Measurements from ENCODE around the gene RELT. TPM values are rescaled to one million over a fixed set of nuclear protein-coding genes. Genes with fewer than 3 reads are reported as not detected.

The RELT gene
- total and polyA plus RNA-seq, 2 of the 13 experiments (the other 11 are each of a cell fraction or from before 2014, with no cell fraction given): 2.5 to 4.7 TPM

DNA sequence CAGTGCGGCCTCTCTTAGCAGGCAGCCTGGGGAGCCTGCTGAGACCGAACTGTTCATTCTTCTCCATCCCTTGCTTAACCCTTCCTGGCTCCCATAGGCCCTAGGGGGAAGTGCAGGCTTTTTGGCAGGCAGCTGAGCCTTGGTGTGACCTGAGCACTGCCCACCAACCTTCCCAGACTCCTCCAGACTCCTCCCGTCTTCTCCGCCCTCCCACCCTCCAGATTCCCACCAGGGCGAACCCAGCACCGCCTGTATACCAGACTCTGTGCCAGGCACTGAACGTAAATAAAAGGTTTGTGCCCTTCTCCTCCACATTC lies 7.9 kb downstream of the RELT start:
- Histone ChIP-seq H3K79me2 (ENCODE audit: insufficient read depth, low read length) (peaks cover 10% of the 10 kb centered on the region), H2AFZ (ENCODE audit: low read length) (no peak overlapping the region), H3K36me3 (replicated peaks in 1 of 2; ENCODE audit: control insufficient read depth in 1 of 2, insufficient read depth in 2 of 2, low read length in 2 of 2) (no peaks in the 10 kb centered on the region), H3K4me2 (ENCODE audit: low read depth, low read length) (no peak overlapping the region), H3K27ac (ENCODE audit: extremely low read length, insufficient read depth, low read length) (no peak overlapping the region), H3K27me3 (ENCODE audit: control insufficient read depth in 1 of 2, insufficient read depth in 2 of 2, low read length in 2 of 2) (no peaks in the 10 kb centered on the region), H3K9ac (ENCODE audit: insufficient read depth, low read depth, low read length) (no peak overlapping the region), H3K4me3 (replicated peaks in 1 of 3; ENCODE audit: insufficient read depth in 1 of 3, low read depth in 2 of 3, low read length in 3 of 3) (no peak overlapping the region), H4K20me1 (ENCODE audit: insufficient read depth, low read length) (no peaks in the 10 kb centered on the region), H3K9me3 (ENCODE audit: low read length) (no peaks in the 10 kb centered on the region), H3K4me1 (ENCODE audit: insufficient read depth, low read length) (peaks cover 16% of the 10 kb centered on the region)
- CTCF ChIA-PET (ENCODE audit: low intra/inter-chr PET ratio, low total read pairs): no interaction called here
- intact Hi-C loops (cut with micrococcal nuclease; ENCODE audit: unreplicated experiment): no loop called here
- BruUV-seq (replicated peaks): no TSS peak
- 99% methylated on average over 5 of the region's 7 CpGs for WGBS (ENCODE audit: low lambda C conversion rate)
- no peak for TF ChIP-seq FOXC1 (CRISPR knock-in tag; IDR thresholded peaks at IDR 0.05; ENCODE audit: borderline replicate concordance)
- no peak for TF ChIP-seq ZNF547 (CRISPR knock-in tag; IDR thresholded peaks at IDR 0.05)
- no peak for TF ChIP-seq RBM39 (IDR thresholded peaks at IDR 0.05; ENCODE audit: low read depth, low read length, poor library complexity, severe bottlenecking)
- no peak for TF ChIP-seq NR2F6 (IDR thresholded peaks at IDR 0.05)
- no peak for TF ChIP-seq NR2F6 (CRISPR knock-in tag; IDR thresholded peaks at IDR 0.05)
- no peak for DNase-seq (ENCODE audit: low spot score)
- no peak for FAIRE-seq
- no peak for ATAC-seq
- in situ Hi-C loops (cut with HindIII; ENCODE audit: extremely low pct_ligation_motif_present, low pct_unique_long_range_greater_than_20kb): no loop called here
- POLR2A ChIA-PET: no interaction called here

GRCh38 chr11:73384531-73384871 lies 8.3 kb downstream of the RELT start:
- no peak overlapping the region for H3K4me2 ChIP-seq (ENCODE audit: low read depth, low read length)
- CTCF ChIA-PET (ENCODE audit: low intra/inter-chr PET ratio, low total read pairs): no interaction called here
- no peaks in the 10 kb centered on the region for H3K9me3 ChIP-seq (ENCODE audit: low read length)
- FAIRE-seq (no peak), ATAC-seq (no peak), DNase-seq (ENCODE audit: low spot score) (no peak)
- WGBS (ENCODE audit: low lambda C conversion rate): 92% methylated on average over 4 of the region's 4 CpGs
- no peak overlapping the region for H3K9ac ChIP-seq (ENCODE audit: insufficient read depth, low read depth, low read length)
- H4K20me1 ChIP-seq (ENCODE audit: insufficient read depth, low read length): no peaks in the 10 kb centered on the region
- peaks cover 10% of the 10 kb centered on the region for H3K79me2 ChIP-seq (ENCODE audit: insufficient read depth, low read length)
- intact Hi-C loops (cut with micrococcal nuclease; ENCODE audit: unreplicated experiment) (no loop called here), in situ Hi-C loops (cut with HindIII; ENCODE audit: extremely low pct_ligation_motif_present, low pct_unique_long_range_greater_than_20kb) (no loop called here)
- H3K4me1 ChIP-seq (ENCODE audit: insufficient read depth, low read length): peaks cover 16% of the 10 kb centered on the region
- POLR2A ChIA-PET: interaction anchor here (0.8 kb wide), 1 partner anchor 77 kb away, joined by 3 read pairs; no protein-coding TSS in a partner anchor
- no peak overlapping the region for H3K27ac ChIP-seq (ENCODE audit: extremely low read length, insufficient read depth, low read length)
- BruUV-seq (replicated peaks): no TSS peak
- H2AFZ ChIP-seq (ENCODE audit: low read length): no peak overlapping the region
- no peaks in the 10 kb centered on the region for H3K36me3 ChIP-seq (replicated peaks in 1 of 2; ENCODE audit: control insufficient read depth in 1 of 2, insufficient read depth in 2 of 2, low read length in 2 of 2)
- no peaks in the 10 kb centered on the region for H3K27me3 ChIP-seq (ENCODE audit: control insufficient read depth in 1 of 2, insufficient read depth in 2 of 2, low read length in 2 of 2)
- no peak overlapping the region for H3K4me3 ChIP-seq (replicated peaks in 1 of 3; ENCODE audit: insufficient read depth in 1 of 3, low read depth in 2 of 3, low read length in 3 of 3)
- TF ChIP-seq NR3C1 (CRISPR knock-in tag; IDR thresholded peaks at IDR 0.05) (no peak), ASH2L (IDR thresholded peaks at IDR 0.05; ENCODE audit: insufficient read length, low read depth, low read length) (no peak), ZNF816 (CRISPR knock-in tag; IDR thresholded peaks at IDR 0.05; ENCODE audit: borderline replicate concordance) (no peak), KMT2A (CRISPR knock-in tag; IDR thresholded peaks at IDR 0.05) (no peak), ZBTB7B (CRISPR knock-in tag; IDR thresholded peaks at IDR 0.05) (no peak), STAG1 (CRISPR knock-in tag; IDR thresholded peaks at IDR 0.05) (no peak), ARID5B (CRISPR knock-in tag; IDR thresholded peaks at IDR 0.05) (no peak), ZBTB39 (CRISPR knock-in tag; IDR thresholded peaks at IDR 0.05) (no peak)
- TF ChIP-seq, protein P1, sequence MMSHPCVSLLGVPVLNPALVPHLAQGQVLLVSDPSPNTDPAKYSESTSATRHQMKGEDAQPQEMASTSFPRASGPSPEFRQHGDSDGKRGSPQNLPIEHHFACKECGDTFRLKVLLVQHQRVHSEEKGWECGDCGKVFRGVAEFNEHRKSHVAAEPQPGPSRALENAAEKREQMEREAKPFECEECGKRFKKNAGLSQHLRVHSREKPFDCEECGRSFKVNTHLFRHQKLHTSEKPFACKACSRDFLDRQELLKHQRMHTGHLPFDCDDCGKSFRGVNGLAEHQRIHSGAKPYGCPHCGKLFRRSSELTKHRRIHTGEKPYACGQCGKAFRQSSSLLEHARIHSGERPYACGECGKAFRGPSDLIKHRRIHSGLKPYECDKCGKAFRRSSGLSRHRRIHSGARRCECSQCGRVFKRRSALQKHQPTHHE (CRISPR knock-in tag; IDR thresholded peaks at IDR 0.05; ENCODE audit: borderline replicate concordance): no peak
